ENCODE data around the gene FOXP1.

Gene FOXP1

DNA sequence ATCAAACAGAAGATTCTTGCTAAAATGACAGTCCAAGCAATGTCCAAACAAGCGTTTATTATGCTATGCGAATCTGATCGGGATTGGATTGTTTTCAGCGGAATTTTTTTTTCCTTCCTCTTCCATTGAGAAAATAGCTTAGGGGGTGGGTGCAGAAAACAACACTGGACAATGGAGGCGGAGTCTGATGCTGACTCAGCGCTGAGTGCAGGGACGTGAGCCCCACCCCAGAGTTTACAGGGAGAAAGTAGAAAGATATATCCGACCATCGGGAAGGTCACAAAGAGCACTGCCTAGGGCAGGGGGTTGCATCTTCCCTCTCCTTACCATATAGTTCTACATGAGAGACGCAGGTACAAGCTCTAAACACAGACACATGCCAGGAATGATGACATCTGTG lies 117.0 kb downstream of the FOXP1 start:
- Histone ChIP-seq H2AFZ (no peak overlapping the region), H3K79me2 (peaks cover 39% of the 10 kb centered on the region), H3K4me1 (peaks cover 2% of the 10 kb centered on the region), H3K9ac (no peak overlapping the region), H3K4me2 (ENCODE audit: low read length) (no peak overlapping the region), H3K27ac (no peak overlapping the region), H3K27me3 (ENCODE audit: control insufficient read depth, insufficient read depth, low read length) (no peaks in the 10 kb centered on the region), H3K36me3 (ENCODE audit: control insufficient read depth, insufficient read depth, low read length) (no peaks in the 10 kb centered on the region), H3K4me3 (ENCODE audit: low read depth, low read length) (no peak overlapping the region), H3K9me3 (ENCODE audit: control insufficient read depth, low read length) (no peaks in the 10 kb centered on the region)
- TF ChIP-seq, protein P1, sequence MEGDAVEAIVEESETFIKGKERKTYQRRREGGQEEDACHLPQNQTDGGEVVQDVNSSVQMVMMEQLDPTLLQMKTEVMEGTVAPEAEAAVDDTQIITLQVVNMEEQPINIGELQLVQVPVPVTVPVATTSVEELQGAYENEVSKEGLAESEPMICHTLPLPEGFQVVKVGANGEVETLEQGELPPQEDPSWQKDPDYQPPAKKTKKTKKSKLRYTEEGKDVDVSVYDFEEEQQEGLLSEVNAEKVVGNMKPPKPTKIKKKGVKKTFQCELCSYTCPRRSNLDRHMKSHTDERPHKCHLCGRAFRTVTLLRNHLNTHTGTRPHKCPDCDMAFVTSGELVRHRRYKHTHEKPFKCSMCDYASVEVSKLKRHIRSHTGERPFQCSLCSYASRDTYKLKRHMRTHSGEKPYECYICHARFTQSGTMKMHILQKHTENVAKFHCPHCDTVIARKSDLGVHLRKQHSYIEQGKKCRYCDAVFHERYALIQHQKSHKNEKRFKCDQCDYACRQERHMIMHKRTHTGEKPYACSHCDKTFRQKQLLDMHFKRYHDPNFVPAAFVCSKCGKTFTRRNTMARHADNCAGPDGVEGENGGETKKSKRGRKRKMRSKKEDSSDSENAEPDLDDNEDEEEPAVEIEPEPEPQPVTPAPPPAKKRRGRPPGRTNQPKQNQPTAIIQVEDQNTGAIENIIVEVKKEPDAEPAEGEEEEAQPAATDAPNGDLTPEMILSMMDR (IDR thresholded peaks at IDR 0.05): no peak

- Histone ChIP-seq H3K9me3 (ENCODE audit: control insufficient read depth, low read length) (no peaks in the 10 kb centered on the region), H3K4me2 (ENCODE audit: low read length) (no peak overlapping the region), H3K79me2 (peaks cover 45% of the 10 kb centered on the region), H3K4me3 (ENCODE audit: low read depth, low read length) (no peak overlapping the region), H3K9ac (no peak overlapping the region), H3K27me3 (ENCODE audit: control insufficient read depth, insufficient read depth, low read length) (no peaks in the 10 kb centered on the region), H2AFZ (no peak overlapping the region), H3K36me3 (ENCODE audit: control insufficient read depth, insufficient read depth, low read length) (no peaks in the 10 kb centered on the region), H3K27ac (no peak overlapping the region), H3K4me1 (peaks cover 2% of the 10 kb centered on the region)
- TF ChIP-seq, protein P1 (IDR thresholded peaks at IDR 0.05): no peak
Measured at GRCh38 chr3:71465371-71466036, 118.0 kb downstream of the FOXP1 start.

GRCh38 chr3:71464613-71465012 lies 118.9 kb downstream of the FOXP1 start:
- no peak overlapping the region for H3K4me3 ChIP-seq (ENCODE audit: low read depth, low read length)
- TF ChIP-seq, protein P1 (IDR thresholded peaks at IDR 0.05): no peak
- no peak overlapping the region for H3K27ac ChIP-seq
- H3K4me1 ChIP-seq: peaks cover 2% of the 10 kb centered on the region
- no peak overlapping the region for H3K9ac ChIP-seq
- H3K36me3 ChIP-seq (ENCODE audit: control insufficient read depth, insufficient read depth, low read length): no peaks in the 10 kb centered on the region
- H2AFZ ChIP-seq: no peak overlapping the region
- peaks cover 44% of the 10 kb centered on the region for H3K79me2 ChIP-seq
- no peak overlapping the region for H3K4me2 ChIP-seq (ENCODE audit: low read length)
- no peaks in the 10 kb centered on the region for H3K9me3 ChIP-seq (ENCODE audit: control insufficient read depth, low read length)
- no peaks in the 10 kb centered on the region for H3K27me3 ChIP-seq (ENCODE audit: control insufficient read depth, insufficient read depth, low read length)

GRCh38 chr3:71463617-71464016 lies 119.9 kb downstream of the FOXP1 start:
- H3K27ac ChIP-seq: no peak overlapping the region
- TF ChIP-seq, protein P1 (IDR thresholded peaks at IDR 0.05): no peak
- no peaks in the 10 kb centered on the region for H3K36me3 ChIP-seq (ENCODE audit: control insufficient read depth, insufficient read depth, low read length)
- H2AFZ ChIP-seq: no peak overlapping the region
- H3K4me2 ChIP-seq (ENCODE audit: low read length): no peak overlapping the region
- H3K4me1 ChIP-seq: peaks cover 2% of the 10 kb centered on the region
- no peaks in the 10 kb centered on the region for H3K27me3 ChIP-seq (ENCODE audit: control insufficient read depth, insufficient read depth, low read length)
- H3K9me3 ChIP-seq (ENCODE audit: control insufficient read depth, low read length): no peaks in the 10 kb centered on the region
- H3K9ac ChIP-seq: no peak overlapping the region
- no peak overlapping the region for H3K4me3 ChIP-seq (ENCODE audit: low read depth, low read length)
- H3K79me2 ChIP-seq: peaks cover 39% of the 10 kb centered on the region

- Histone ChIP-seq H3K4me2 (ENCODE audit: low read length) (no peak overlapping the region), H3K9me3 (ENCODE audit: control insufficient read depth, low read length) (no peaks in the 10 kb centered on the region), H3K27me3 (ENCODE audit: control insufficient read depth, insufficient read depth, low read length) (no peaks in the 10 kb centered on the region), H3K79me2 (peaks cover 39% of the 10 kb centered on the region), H3K9ac (no peak overlapping the region), H2AFZ (no peak overlapping the region), H3K27ac (no peak overlapping the region), H3K36me3 (ENCODE audit: control insufficient read depth, insufficient read depth, low read length) (no peaks in the 10 kb centered on the region), H3K4me1 (no peaks in the 10 kb centered on the region), H3K4me3 (ENCODE audit: low read depth, low read length) (no peak overlapping the region)
- TF ChIP-seq, protein P1 (IDR thresholded peaks at IDR 0.05): no peak
Measured at GRCh38 chr3:71462586-71462985, 120.9 kb downstream of the FOXP1 start.

All from parathyroid adenoma (tissue), 2 donors.